GM18499 (cell line): ENCODE data around the gene RPP38.

Experiments used
- ATAC-seq: cut with Tn5 transposase; IDR thresholded peaks from one replicate; pipeline ENCODE4 v1.9.1; 2021; ENCODE audit warnings: moderate number of reproducible peaks; ENCODE audit not compliant: insufficient read depth, unreplicated experiment

Gene RPP38

DNA sequence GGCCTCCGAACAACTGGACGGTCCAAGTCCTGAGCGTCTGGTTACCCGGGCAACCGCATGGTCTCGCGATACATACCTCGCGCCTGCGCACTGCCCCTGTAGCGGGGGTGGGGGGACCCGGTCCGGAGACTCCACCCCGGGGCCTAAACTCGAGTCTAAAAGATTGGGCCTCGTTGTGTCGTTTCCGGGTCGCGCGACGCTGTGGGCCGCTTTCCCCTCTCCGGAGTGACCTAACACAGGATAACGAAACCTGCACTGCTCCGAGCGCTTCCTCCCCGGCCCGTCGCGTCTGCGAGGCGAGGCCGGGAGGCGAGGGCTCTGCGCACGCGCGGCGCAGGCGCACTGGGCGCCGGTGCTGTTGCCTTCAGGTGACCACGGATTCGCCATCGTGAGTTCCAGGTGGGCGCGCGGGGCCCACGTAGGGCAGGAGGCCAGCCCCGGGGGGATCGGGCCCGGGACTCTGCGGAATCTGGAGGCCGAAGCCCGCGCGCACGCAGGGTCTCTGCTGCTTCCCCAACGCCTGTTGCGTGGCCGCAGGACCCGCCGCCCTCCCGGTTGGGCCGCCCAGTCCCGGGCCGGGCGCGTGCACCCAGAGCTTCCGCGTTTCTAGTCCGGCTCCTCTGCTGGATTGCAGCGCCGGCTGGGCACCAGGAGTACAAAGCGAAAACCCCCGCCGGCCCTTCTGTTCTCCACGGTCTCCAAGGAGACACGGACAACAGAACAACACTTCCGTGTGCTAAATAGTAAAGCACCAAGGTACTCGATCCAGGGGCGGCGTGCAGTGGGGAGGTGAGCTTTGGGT is at the start of gene RPP38:
TSS of gene RPP38 (plus strand) at position 345 of the 802 bp plus-strand sequence. CDS start 5,960 bp downstream, outside the sequence.
- ATAC-seq = peak; percentile 71

GRCh38 chr10:15049533-15049932 is 47.6 kb upstream of the RPP38 start:
- ATAC-seq = no peak

DNA sequence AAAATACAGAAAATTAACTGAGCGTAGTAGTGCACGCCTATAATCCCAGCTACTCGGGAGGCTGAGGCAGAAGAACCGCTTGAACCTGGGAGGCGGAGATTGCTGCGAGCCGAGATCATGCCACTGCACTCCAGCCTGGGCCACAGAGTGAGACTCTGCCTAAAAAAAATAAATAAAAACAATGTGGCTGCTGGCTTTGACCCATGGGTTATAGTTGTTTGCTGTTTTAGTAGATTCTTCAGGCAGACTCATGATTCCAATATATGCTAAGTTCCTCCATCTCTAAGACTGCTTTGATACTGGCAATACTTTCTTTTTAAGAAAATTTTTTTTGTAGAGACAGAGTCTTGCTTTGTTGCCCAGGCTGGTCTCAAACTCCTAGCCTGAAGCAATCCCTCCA is 45.0 kb upstream of the RPP38 start:
- no peak for ATAC-seq

GRCh38 chr10:15053061-15053460 is 44.1 kb upstream of the RPP38 start:
- ATAC-seq = no peak

DNA sequence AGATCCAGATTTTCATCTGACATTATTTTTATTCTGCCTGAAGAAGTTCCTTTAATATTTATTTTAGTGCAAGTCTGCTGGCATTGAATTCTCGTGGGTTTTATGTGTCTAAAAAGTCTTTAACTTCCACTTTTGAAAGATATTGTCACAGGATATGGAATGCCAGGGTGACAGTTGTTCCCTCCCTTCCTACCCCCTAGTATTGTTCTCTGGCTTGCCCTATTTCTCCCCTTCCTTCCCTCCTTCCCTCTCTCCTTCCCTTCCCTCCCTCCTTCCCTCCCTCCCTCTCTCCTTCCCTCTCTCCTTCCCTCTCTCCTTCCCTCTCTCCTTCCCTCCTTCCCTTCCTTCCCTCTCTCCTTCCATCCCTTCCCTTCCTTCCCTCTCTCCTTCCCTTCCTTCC is 38.5 kb upstream of the RPP38 start:
- no peak for ATAC-seq

DNA sequence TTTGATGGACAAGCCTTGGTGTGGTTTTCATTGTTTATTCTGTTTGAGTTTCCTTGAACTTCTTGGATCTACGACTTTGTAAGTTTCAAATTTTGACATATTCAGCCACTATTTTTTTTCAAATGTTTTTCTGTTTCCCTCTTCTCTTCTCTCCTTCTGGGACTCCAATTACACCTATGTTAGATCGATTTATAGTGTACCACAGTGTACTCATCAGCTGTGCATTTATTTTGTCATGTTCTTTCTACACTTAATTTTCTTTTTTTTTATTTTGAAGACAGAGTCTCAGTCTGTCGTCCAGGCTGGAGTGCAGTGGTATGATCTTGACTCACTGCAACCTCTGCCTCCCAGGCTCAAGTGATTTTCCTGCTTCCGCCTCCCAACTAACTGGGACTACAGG is 37.2 kb upstream of the RPP38 start:
- ATAC-seq = no peak

DNA sequence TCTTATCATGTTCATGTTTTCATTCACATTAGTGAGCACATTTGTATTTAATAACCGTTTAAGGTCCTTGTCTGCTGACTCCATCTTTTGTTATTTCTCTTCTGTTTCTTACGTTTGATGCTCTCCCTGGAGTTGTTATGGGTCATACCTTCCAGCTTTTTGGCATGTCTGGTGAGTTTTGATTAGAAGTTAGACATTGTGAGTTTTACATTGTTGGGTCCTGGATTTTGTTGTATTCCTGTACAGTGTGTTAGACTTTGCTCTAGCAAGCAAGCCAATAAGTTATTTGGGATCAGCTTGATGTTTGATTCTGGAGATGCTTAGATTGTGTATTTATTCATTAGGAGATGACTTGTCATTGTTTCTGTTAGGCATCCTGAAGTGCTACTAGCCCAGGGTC is 36.5 kb upstream of the RPP38 start:
- ATAC-seq = no peak

- no peak for ATAC-seq
These were observed 30.0 kb upstream of the RPP38 start for GRCh38 chr10:15067154-15067553.

- ATAC-seq = no peak
These were observed 28.4 kb upstream of the RPP38 start for GRCh38 chr10:15068802-15069201.

DNA sequence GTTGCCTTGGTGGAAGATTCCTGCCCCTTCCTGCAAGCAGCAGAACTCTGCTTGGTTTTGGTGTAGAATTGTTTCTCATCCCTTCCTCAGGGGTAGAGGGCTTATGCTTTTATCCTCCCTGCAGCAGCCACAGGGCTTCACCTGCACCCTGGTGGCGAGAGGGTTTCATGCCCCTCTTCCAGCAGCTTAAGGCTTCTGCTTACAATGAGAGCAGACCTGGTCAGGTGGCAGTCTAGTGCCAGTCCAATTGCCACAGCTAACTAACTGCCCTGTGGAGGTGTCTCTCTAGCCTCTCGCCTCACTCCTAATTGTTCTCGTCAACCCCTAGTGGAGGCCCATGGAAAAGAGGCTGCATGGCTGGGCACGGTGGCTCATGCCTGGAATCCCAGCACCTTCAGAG is 27.9 kb upstream of the RPP38 start:
- ATAC-seq = no peak

GRCh38 chr10:15072358-15072757 is 24.8 kb upstream of the RPP38 start:
- ATAC-seq = no peak

GRCh38 chr10:15075421-15075820 is 21.7 kb upstream of the RPP38 start:
- ATAC-seq = no peak

- ATAC-seq = no peak
These were observed 13.3 kb upstream of the RPP38 start for GRCh38 chr10:15083674-15084501.

GRCh38 chr10:15084502-15084922 is 12.6 kb upstream of the RPP38 start:
- no peak for ATAC-seq

DNA sequence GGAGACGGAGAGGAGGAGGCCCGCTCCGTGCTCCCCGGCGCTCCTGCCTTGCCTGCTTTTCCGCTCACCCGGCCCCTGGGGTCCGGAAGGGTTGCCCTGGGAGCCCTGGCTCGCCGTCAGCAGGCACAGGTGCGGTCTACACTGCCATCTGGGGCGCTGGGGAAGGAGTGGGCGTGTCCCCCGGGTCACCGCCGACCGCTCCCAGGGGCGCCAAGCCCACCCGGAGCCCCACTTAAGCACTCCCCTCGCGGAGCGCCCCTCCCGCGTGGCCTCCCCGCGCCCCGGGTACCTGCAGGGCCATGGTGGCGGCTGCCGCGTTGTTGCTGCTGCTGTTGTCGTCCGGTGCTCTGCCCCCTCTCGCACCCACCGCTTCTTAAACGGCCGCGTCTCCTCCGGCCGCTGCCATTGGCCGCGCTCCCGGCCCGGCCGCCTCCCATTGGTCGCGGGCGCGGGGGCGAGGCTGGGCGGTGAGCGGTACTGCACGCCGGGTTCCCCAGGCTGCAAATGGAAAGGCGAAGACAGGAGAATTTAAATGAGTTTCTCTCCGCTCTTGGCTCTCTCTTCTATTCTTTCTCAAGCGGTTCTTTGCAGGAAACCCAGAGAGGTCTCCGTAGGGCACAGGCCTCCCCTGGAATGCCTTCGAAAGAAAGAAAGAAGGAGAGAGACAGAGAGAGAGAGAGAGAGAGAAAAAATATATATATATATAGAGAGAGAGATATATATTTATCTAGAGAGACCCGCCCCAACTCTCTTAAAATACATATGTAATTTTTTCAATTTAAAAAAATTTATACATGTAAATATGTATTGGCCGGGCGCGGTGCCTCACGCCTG is 8.5 kb upstream of the RPP38 start, which contains the start of gene ACBD7:
TSS of gene ACBD7 (minus strand) at position 349 of the 834 bp plus-strand sequence. CDS start at position 301, 48 bp downstream.
- ATAC-seq = peak; percentile 68

- no peak for ATAC-seq
These were observed 5.7 kb upstream of the RPP38 start for GRCh38 chr10:15091418-15091817.

DNA sequence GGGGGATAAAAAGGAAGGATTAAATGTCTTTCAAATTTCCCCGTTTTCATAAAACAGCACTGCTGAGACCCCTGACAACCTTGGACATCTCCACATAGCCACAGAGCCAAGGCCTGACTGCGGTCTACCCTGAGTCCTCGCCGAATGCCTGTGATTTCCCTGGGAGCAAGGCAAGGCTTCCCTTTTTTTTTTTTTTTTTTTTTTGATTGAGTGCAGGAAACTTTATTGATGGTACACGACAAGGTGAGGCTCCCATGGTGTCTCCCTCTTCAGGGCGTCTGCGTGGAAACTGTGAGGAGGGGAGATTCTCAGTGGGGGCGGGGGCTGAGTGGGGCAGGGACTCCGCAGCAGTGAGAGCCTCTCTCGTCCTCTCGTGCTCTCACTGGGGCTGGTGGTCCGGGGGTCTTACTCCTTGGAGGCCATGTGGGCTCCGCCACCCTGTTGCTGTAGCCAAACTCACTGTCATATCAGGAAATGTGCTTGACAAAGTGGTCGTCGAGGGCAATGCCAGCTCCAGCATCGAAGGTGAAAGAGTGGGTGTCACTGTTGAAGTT is 4.2 kb upstream of the RPP38 start:
- ATAC-seq = no peak

GRCh38 chr10:15096661-15097010 is 519 bp upstream of the RPP38 start:
- peak; percentile 9 for ATAC-seq

GRCh38 chr10:15099886-15100285 is 2.7 kb downstream of the RPP38 start:
- ATAC-seq = no peak

GRCh38 chr10:15103513-15103912 is 6.4 kb downstream of the RPP38 start:
- ATAC-seq = no peak
